Measurements from ENCODE around the gene PPP1R13L. TPM values are rescaled to one million over a fixed set of nuclear protein-coding genes. Genes with fewer than 3 reads are reported as not detected.

The PPP1R13L gene
- total and polyA plus RNA-seq, 2 of the 8 experiments (the other 6 are each of a cell fraction or from before 2014, with no cell fraction given): 9.1 to 15.3 TPM

- peak; percentile 55 to 80 (median 71) for TF ChIP-seq CTCF (IDR thresholded peaks at IDR 0.05; ENCODE audit: control extremely low read depth in 1 of 3, insufficient read depth in 1 of 3, low read depth in 1 of 3, low read length in 3 of 3)
- no peak for TF ChIP-seq PHF8 (conservative IDR thresholded peaks at IDR 0.05; ENCODE audit: low read depth, low read length)
- peak; percentile 67 for TF ChIP-seq TAF1 (IDR thresholded peaks at IDR 0.05; ENCODE audit: low read depth, low read length)
- TF ChIP-seq POLR2AphosphoS5 (IDR thresholded peaks at IDR 0.05; ENCODE audit: low read depth, low read length): 0 out of 2 replicates have a peak, but pooled peaks have one; percentile 20
- TF ChIP-seq YY1 (IDR thresholded peaks at IDR 0.05; ENCODE audit: low read depth, low read length): peak; percentile 53; the same call in 1 of the 2 replicates
- no peak for TF ChIP-seq TCF12 (IDR thresholded peaks at IDR 0.05; ENCODE audit: low read depth, low read length)
- TF ChIP-seq USF2 (IDR thresholded peaks at IDR 0.05; ENCODE audit: low read length): no peak
- TF ChIP-seq CHD2 (IDR thresholded peaks at IDR 0.05; ENCODE audit: low read length): 0 out of 2 replicates have a peak, but pooled peaks have one; percentile 33
- TF ChIP-seq RXRA (IDR thresholded peaks at IDR 0.05; ENCODE audit: insufficient read depth, low read depth, low read length): no peak
- TF ChIP-seq GABPA (IDR thresholded peaks at IDR 0.05; ENCODE audit: borderline replicate concordance, insufficient read depth, low read length): no peak
- no peak for TF ChIP-seq FOSL1 (IDR thresholded peaks at IDR 0.05; ENCODE audit: insufficient read depth, low read depth, low read length)
- TF ChIP-seq HDAC6 (IDR thresholded peaks at IDR 0.05; ENCODE audit: low read depth, low read length): no peak
- TF ChIP-seq RAD21 (IDR thresholded peaks at IDR 0.05 in 1 of 2, conservative IDR thresholded peaks at IDR 0.05 in 1 of 2; ENCODE audit: low read depth in 2 of 2, low read length in 2 of 2): peak; percentile 13 to 46; a peak in 3 of 4 replicates
- no peak for TF ChIP-seq MAFK (IDR thresholded peaks at IDR 0.05; ENCODE audit: low read depth, low read length)
- TF ChIP-seq SIN3A (conservative IDR thresholded peaks at IDR 0.05 in 1 of 2, IDR thresholded peaks at IDR 0.05 in 1 of 2; ENCODE audit: low read depth in 1 of 2, low read length in 2 of 2): peak; percentile 51 to 57; a peak in 1 of 4 replicates
- TF ChIP-seq E2F6 (IDR thresholded peaks at IDR 0.05): peak; percentile 54; the same call in 1 of the 2 replicates
- no peak for TF ChIP-seq NRF1 (IDR thresholded peaks at IDR 0.05; ENCODE audit: low read depth, low read length)
These were observed 8.8 kb downstream of the PPP1R13L start (continued) for GRCh38 chr19:45395821-45396617.
